ENCODE data around the gene SUSD4.
A peak's percentile ranks its signal among the peaks of the same experiment; 100 is the strongest.
"Not testable (repeated sequence)": the region's sequence is repeated elsewhere in the genome, so short reads cannot be mapped to it uniquely, and the experiment has no call there.

SUSD4 gene, protein sequence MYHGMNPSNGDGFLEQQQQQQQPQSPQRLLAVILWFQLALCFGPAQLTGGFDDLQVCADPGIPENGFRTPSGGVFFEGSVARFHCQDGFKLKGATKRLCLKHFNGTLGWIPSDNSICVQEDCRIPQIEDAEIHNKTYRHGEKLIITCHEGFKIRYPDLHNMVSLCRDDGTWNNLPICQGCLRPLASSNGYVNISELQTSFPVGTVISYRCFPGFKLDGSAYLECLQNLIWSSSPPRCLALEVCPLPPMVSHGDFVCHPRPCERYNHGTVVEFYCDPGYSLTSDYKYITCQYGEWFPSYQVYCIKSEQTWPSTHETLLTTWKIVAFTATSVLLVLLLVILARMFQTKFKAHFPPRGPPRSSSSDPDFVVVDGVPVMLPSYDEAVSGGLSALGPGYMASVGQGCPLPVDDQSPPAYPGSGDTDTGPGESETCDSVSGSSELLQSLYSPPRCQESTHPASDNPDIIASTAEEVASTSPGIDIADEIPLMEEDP

DNA sequence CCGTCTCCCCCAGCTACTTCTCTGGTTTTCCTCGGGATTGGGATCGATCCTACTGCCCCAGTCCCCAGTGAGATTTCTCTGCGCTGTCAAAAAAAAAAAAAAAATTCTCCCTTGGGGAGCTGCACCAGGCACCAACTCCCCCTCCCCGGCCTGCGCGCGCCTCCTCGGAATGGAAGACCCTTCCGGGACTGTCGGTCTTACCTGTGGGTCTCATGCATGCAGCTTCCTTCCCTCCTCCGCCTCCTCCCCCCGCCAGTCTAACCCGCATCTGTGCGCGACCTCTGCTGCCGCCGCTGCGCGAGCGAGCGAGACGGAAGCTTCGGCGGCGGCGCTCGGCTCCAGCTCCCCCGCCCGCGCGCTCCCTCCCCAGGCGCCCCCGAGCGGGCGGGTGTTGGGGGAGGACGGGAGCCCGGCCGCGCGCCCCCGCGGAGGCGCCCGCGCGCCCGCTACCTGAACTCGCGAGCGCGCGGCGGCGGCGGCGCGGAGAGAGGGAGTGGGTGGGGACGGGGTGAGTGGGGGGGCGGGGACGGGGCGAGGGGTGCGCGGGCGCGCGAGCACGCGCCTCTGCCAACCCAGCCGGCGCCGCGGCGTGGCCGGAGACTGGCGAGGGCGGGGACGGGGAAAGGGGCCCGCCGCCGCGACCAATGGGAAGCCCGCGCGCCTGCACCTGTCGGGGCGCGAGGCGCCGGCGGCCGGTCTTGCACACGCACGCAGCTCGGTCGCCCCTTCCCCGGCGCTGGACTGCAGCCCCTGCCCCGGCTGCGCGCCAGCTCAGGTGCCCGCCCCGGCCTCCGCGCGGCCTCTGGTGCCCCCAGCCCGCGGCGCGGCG, at the start of gene SUSD4:
Gene SUSD4, minus strand, starts transcription at position 321 of the 829 bp plus-strand sequence. CDS start 751 bp downstream, outside the sequence.
- Histone ChIP-seq H3K9ac (ENCODE audit: low read length) (no peak within 1 kb of the TSS), H3K4me3 (ENCODE audit: low read depth, low read length) (peak within 1 kb of the TSS; percentile 88), H3K27me3 (ENCODE audit: control insufficient read depth, insufficient read depth, low read length) (peaks cover 69% of the 10 kb centered on the region), H3K36me3 (ENCODE audit: control insufficient read depth, insufficient read depth, low read length) (no peaks in the 10 kb centered on the region), H3K4me1 (ENCODE audit: control insufficient read depth, insufficient read depth, low read length) (peaks cover 11% of the 10 kb centered on the region; the same call in 1 of the 2 replicates), H3K27ac (ENCODE audit: low read depth, low read length) (no peak within 1 kb of the TSS), H3K9me3 (ENCODE audit: control insufficient read depth, insufficient read depth, low read depth, low read length) (no peaks in the 10 kb centered on the region)

DNA sequence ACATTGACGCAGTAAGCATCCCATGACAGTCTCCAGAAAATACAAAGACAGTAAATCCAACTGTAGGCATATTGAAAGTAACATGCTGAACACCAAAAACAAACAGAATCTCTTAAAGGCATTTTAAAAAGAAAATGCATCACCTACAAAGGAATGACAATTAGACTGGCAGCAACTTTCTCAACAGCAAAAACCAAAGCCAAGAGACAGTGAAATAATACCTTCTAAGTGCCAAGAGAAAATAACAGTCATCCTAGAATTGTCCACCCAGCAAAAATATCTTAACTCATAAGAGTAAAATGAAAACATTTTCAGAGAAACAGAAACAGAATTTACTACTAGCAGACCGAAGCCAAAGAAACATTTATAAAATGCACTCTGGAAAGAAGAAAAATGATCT, 49.2 kb upstream of the SUSD4 start:
- Histone ChIP-seq H3K9me3 (ENCODE audit: control insufficient read depth, insufficient read depth, low read depth, low read length) (no peaks in the 10 kb centered on the region), H3K27me3 (ENCODE audit: control insufficient read depth, insufficient read depth, low read length) (no peaks in the 10 kb centered on the region), H3K9ac (ENCODE audit: low read length) (no peak overlapping the region), H3K27ac (ENCODE audit: low read depth, low read length) (no peak overlapping the region), H3K4me1 (ENCODE audit: control insufficient read depth, insufficient read depth, low read length) (no peaks in the 10 kb centered on the region), H3K36me3 (ENCODE audit: control insufficient read depth, insufficient read depth, low read length) (no peaks in the 10 kb centered on the region), H3K4me3 (ENCODE audit: low read depth, low read length) (no peak overlapping the region)

DNA sequence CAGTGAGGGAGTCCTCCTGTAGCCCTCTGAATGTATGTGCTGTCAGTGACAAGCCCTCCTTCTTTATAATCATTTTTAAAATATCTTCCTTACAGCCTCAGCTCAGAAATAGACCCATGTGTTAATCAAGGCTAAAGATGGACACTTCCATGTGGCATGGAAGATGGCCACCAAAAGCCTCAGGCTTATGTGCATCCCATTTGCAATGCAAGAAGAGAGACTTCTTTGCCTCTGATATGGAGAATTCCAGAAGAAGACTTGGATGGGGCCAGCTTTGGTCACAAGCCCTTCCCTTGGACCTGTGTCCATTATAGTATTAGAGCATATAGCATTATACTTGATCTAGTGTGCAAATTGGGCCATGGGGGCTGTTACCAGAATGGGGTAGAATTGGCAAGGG, 47.7 kb upstream of the SUSD4 start:
- Histone ChIP-seq H3K9me3 (ENCODE audit: control insufficient read depth, insufficient read depth, low read depth, low read length) (no peaks in the 10 kb centered on the region), H3K4me3 (ENCODE audit: low read depth, low read length) (no peak overlapping the region), H3K27me3 (ENCODE audit: control insufficient read depth, insufficient read depth, low read length) (no peaks in the 10 kb centered on the region), H3K4me1 (ENCODE audit: control insufficient read depth, insufficient read depth, low read length) (no peaks in the 10 kb centered on the region), H3K36me3 (ENCODE audit: control insufficient read depth, insufficient read depth, low read length) (no peaks in the 10 kb centered on the region), H3K9ac (ENCODE audit: low read length) (no peak overlapping the region), H3K27ac (ENCODE audit: low read depth, low read length) (no peak overlapping the region)

DNA sequence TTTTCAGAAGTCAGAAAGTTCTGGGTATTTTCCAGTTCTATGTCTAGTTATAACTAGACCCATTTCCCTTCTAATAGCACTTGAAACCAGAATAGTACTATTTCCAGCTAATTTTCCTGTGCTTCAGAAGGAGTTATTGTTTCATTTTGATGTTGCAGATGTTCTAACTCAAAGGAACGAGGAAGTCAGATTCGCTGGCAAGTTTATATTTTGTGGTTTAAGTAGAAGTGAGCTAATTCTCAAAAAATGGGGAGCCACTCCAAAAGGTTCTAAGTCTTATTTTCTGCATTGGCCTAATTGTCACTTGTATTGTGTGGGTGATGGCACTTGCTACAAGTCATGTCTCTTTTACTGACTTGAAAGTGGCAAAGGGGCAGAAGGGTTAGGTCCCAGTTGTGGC, 47.3 kb upstream of the SUSD4 start:
- H3K4me1 ChIP-seq (ENCODE audit: control insufficient read depth, insufficient read depth, low read length), result no peaks in the 10 kb centered on the region
- no peak overlapping the region for H3K9ac ChIP-seq (ENCODE audit: low read length)
- no peaks in the 10 kb centered on the region for H3K27me3 ChIP-seq (ENCODE audit: control insufficient read depth, insufficient read depth, low read length)

DNA sequence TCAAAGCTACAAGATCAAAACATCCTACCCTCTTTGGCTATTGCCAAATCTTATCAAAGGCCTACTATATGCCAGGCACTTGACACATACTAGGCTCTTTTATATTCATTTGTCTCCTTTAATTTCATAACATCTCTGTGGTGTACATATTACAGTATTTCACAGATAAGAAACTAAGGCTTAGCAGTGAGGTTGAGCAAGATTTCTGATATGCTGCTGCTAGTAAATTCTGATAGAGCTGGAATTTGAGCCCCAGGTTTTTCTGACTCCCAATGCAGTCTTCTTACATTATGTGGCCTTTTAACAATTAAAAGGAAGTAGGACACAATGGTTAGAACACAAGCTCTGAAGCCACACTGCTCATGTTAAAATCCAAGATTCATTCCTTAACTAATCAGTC, 46.1 kb upstream of the SUSD4 start:
- Histone ChIP-seq H3K4me1 (ENCODE audit: control insufficient read depth, insufficient read depth, low read length) (no peaks in the 10 kb centered on the region), H3K9ac (ENCODE audit: low read length) (no peak overlapping the region), H3K4me3 (ENCODE audit: low read depth, low read length) (no peak overlapping the region), H3K36me3 (ENCODE audit: control insufficient read depth, insufficient read depth, low read length) (no peaks in the 10 kb centered on the region), H3K27ac (ENCODE audit: low read depth, low read length) (no peak overlapping the region), H3K9me3 (ENCODE audit: control insufficient read depth, insufficient read depth, low read depth, low read length) (no peaks in the 10 kb centered on the region), H3K27me3 (ENCODE audit: control insufficient read depth, insufficient read depth, low read length) (no peaks in the 10 kb centered on the region)

More for the DNA sequence above, 47.3 kb upstream of the SUSD4 start:
- Histone ChIP-seq H3K4me3 (ENCODE audit: low read depth, low read length) (no peak overlapping the region), H3K36me3 (ENCODE audit: control insufficient read depth, insufficient read depth, low read length) (no peaks in the 10 kb centered on the region), H3K9me3 (ENCODE audit: control insufficient read depth, insufficient read depth, low read depth, low read length) (no peaks in the 10 kb centered on the region), H3K27ac (ENCODE audit: low read depth, low read length) (no peak overlapping the region)

DNA sequence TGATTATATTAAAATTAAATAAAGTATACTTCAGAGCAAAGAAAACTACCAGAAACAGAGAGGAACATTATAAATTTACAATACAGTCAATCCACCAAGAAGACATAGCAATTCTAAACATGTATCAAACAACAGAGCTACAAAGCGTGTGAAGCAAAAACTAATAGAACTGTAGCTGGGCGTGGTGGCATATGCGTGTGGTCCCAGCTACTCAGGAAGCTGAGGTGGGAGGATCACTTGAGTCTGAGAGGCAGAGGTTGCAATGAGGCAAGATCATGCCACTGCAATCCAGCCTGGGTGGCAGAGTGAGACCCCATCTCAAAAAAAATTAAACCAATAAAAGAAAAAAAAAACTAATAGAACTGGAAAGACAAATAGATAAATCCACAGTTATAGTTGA, 41.5 kb upstream of the SUSD4 start:
- no peaks in the 10 kb centered on the region for H3K27me3 ChIP-seq (ENCODE audit: control insufficient read depth, insufficient read depth, low read length)
- no peaks in the 10 kb centered on the region for H3K36me3 ChIP-seq (ENCODE audit: control insufficient read depth, insufficient read depth, low read length)
- no peaks in the 10 kb centered on the region for H3K9me3 ChIP-seq (ENCODE audit: control insufficient read depth, insufficient read depth, low read depth, low read length)
- no peak overlapping the region for H3K4me3 ChIP-seq (ENCODE audit: low read depth, low read length)
- no peak overlapping the region for H3K9ac ChIP-seq (ENCODE audit: low read length)
- H3K27ac ChIP-seq (ENCODE audit: low read depth, low read length), result no peak overlapping the region
- H3K4me1 ChIP-seq (ENCODE audit: control insufficient read depth, insufficient read depth, low read length), result no peaks in the 10 kb centered on the region

DNA sequence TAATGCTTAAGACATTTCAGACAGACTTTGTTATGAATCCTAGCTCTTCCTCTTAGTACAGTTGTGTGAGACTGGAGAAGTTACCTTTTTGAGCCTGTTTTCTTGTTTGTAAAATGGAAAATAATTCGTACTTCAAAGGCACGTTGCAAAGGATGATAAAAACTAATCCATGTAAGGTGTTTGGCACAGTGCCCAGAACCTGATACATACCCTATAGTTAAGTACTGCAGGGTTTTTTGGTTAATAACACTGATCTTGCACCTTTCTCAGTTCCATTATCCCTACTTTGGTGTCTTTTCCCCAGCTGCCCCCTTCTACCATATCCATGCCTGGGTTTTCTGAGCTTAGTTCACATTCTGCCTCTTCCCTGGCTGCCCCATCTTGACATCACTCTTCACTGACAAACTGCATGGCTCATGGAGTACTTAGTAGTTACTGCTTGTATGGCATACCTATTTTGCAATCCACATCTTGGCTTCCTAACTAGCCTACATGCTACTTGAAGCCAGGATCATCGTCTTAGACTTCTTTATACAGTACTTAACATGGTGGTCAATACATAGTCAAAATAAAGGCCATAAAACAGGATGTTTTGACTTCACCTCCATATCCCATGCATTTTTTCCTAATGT, 39.3 kb upstream of the SUSD4 start:
- Histone ChIP-seq H3K36me3 (ENCODE audit: control insufficient read depth, insufficient read depth, low read length) (no peaks in the 10 kb centered on the region), H3K27me3 (ENCODE audit: control insufficient read depth, insufficient read depth, low read length) (no peaks in the 10 kb centered on the region), H3K9ac (ENCODE audit: low read length) (no peak overlapping the region), H3K4me3 (ENCODE audit: low read depth, low read length) (no peak overlapping the region), H3K4me1 (ENCODE audit: control insufficient read depth, insufficient read depth, low read length) (no peaks in the 10 kb centered on the region), H3K9me3 (ENCODE audit: control insufficient read depth, insufficient read depth, low read depth, low read length) (no peaks in the 10 kb centered on the region), H3K27ac (ENCODE audit: low read depth, low read length) (no peak overlapping the region)

DNA sequence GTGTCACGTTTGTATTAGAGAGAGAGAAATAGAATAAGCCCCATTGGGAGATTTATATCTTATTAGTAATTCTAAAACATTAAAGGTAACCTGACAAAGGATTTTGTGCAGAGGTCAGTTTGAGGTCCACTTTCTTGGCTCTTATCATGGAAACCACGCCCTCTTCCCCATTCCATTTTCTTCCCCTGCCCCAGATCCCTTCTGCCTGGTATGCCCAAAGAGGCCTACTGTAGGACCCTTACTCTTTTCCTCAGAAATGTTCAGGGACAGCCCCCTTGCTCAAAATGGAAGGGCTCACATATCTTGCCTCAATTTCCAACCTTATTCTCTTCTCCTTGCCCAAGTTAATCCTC, 38.8 kb upstream of the SUSD4 start:
- no peaks in the 10 kb centered on the region for H3K4me1 ChIP-seq (ENCODE audit: control insufficient read depth, insufficient read depth, low read length)
- no peaks in the 10 kb centered on the region for H3K27me3 ChIP-seq (ENCODE audit: control insufficient read depth, insufficient read depth, low read length)
- no peak overlapping the region for H3K27ac ChIP-seq (ENCODE audit: low read depth, low read length)
- H3K9ac ChIP-seq (ENCODE audit: low read length), result no peak overlapping the region
- no peaks in the 10 kb centered on the region for H3K9me3 ChIP-seq (ENCODE audit: control insufficient read depth, insufficient read depth, low read depth, low read length)
- no peak overlapping the region for H3K4me3 ChIP-seq (ENCODE audit: low read depth, low read length)
- no peaks in the 10 kb centered on the region for H3K36me3 ChIP-seq (ENCODE audit: control insufficient read depth, insufficient read depth, low read length)

DNA sequence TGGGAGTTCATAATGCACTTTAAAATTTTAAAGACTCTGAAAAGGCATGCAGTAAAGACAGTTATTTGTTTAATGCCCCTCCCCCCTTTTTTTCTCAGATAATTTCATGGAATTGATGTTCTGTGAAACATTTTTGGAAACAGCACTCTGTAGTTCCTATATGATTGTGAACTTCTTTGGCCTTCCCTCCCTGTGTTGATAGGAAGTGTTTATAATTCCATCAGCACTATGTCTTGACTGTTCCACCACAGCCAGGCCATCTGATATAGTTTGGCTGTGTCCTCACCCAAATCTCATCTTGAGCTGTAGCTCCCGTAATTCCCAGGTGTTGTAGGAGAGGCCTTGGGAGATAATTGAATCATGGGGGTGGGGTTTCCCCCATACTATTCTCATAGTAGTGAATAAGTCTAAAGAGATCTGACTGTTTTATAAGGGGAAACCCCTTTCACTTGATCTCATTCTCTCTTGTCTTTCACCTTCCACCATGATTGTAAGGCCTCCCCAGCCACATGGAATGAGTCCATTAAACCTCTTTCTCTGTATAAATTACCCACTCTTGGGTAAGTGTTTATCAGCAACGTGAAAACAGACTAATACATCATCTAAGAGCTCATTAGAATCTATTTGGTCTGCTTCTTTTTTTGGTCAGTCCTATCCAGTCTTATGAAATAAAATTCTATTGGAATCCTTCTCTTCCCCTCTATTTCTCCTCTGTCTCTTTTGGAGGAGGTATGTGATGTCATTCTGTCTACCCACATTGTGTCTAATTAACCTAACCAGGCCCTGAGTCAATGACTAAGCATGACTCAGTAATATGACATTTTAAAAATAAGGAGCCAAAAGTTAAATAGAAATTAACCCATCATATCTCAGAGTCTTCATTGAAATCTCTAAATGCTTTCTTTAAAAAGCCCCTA, 38.2 kb upstream of the SUSD4 start:
- H3K9me3 ChIP-seq (ENCODE audit: control insufficient read depth, insufficient read depth, low read depth, low read length), result no peaks in the 10 kb centered on the region
- H3K9ac ChIP-seq (ENCODE audit: low read length), result no peak overlapping the region
- no peaks in the 10 kb centered on the region for H3K36me3 ChIP-seq (ENCODE audit: control insufficient read depth, insufficient read depth, low read length)
- H3K4me1 ChIP-seq (ENCODE audit: control insufficient read depth, insufficient read depth, low read length), result no peaks in the 10 kb centered on the region
- no peak overlapping the region for H3K27ac ChIP-seq (ENCODE audit: low read depth, low read length)
- H3K27me3 ChIP-seq (ENCODE audit: control insufficient read depth, insufficient read depth, low read length), result no peaks in the 10 kb centered on the region
- H3K4me3 ChIP-seq (ENCODE audit: low read depth, low read length), result no peak overlapping the region

DNA sequence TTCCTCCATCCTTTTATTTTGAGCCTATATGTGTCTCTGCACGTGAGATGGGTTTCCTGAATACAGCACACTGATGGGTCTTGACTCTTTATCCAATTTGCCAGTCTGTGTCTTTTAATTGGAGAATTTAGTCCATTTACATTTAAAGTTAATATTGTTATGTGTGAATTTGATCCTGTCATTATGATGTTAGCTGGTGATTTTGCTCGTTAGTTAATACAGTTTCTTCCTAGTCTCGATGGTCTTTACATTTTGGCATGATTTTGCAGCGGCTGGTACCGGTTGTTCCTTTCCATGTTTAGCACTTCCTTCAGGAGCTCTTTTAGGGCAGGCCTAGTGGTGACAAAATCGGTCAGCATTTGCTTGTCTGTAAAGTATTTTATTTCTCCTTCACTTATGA, 35.4 kb upstream of the SUSD4 start:
- H3K4me1 ChIP-seq (ENCODE audit: control insufficient read depth, insufficient read depth, low read length); H3K36me3 ChIP-seq (ENCODE audit: control insufficient read depth, insufficient read depth, low read length); H3K9me3 ChIP-seq (ENCODE audit: control insufficient read depth, insufficient read depth, low read depth, low read length); H3K9ac ChIP-seq (ENCODE audit: low read length); H3K27ac ChIP-seq (ENCODE audit: low read depth, low read length); H3K27me3 ChIP-seq (ENCODE audit: control insufficient read depth, insufficient read depth, low read length); H3K4me3 ChIP-seq (ENCODE audit: low read depth, low read length): not testable (repeated sequence)

Data from HUES6 (cell line).